AG09319 (cell line): ENCODE measurements around the gene UQCRQ.

Source experiments
- DNase-seq: peaks from one replicate; pipeline ENCODE4 v3.0.0-alpha.2; 2010; ENCODE audit warnings: low read depth; ENCODE audit errors: extremely low read depth
- CTCF ChIP-seq: IDR thresholded peaks from 2 replicates; pipeline ENCODE4 v1.5.1; 2011; ENCODE audit warnings: low read depth, mild to moderate bottlenecking, inconsistent platforms, low read length, moderate library complexity

The UQCRQ gene

GRCh38 chr5:132898094-132898493, 31.7 kb downstream of the UQCRQ start:
- TF ChIP-seq CTCF: no peak
- DNase-seq: no peak

- no peak for DNase-seq
- no peak for TF ChIP-seq CTCF
These were observed 34.6 kb downstream of the UQCRQ start for GRCh38 chr5:132901036-132901435.

DNA sequence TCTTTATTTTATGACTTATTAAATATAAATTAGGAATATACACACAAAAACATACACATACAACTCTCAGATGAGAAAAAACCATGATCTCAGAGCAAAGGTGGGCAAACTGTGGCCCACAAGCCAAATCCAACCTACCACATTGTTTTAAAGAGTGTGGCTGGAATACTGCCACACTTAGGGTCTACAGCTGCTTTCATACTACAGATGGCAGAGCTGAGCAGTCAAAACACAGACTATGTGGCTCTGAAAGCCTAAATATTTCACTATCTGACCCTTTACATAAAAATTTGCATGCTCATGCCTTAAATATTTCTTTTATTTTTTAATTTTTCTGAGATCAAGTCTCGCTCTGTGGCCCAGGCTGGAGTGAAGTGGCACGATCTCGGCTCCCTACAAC, 35.3 kb downstream of the UQCRQ start:
- no peak for DNase-seq
- no peak for TF ChIP-seq CTCF

DNA sequence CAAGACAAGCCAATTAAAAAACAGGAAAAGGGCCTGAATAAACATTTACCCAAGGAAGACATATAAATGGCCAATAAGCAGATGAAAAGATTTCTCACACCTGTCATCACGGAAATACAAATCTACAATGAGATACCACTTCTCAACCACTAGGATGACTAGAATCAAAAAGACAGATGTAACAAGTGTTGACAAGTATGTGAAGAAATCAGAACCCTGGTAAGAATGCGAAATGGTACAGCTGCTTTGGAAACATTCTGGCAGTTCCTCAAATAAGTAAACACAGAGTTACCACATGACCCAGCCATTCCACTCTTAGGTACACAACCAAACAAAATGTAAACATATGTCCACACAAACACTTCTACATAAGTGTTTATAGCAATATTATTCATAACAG, 39.5 kb downstream of the UQCRQ start:
- no peak for TF ChIP-seq CTCF
- no peak for DNase-seq

GRCh38 chr5:132907161-132907560, 40.7 kb downstream of the UQCRQ start:
- no peak for DNase-seq
- TF ChIP-seq CTCF: no peak

GRCh38 chr5:132909702-132910101, 43.3 kb downstream of the UQCRQ start:
- TF ChIP-seq CTCF: no peak
- DNase-seq: no peak

GRCh38 chr5:132915681-132916080, 49.2 kb downstream of the UQCRQ start:
- TF ChIP-seq CTCF: no peak
- no peak for DNase-seq
